K562 (cell line): ENCODE results near the gene SLC30A1. TPM values are rescaled to one million over a fixed set of nuclear protein-coding genes. Genes with fewer than 3 reads are reported as not detected.
A peak's percentile ranks its signal among the peaks of the same experiment; 100 is the strongest.

Experiments
- CBX8 ChIP-seq: fragments of 200-600 bp; sonication (generic); IDR thresholded peaks from 2 replicates; pipeline ENCODE4 v1.6.1; 2012; ENCODE audit warnings: borderline replicate concordance, mixed run types, low read depth, mild to moderate bottlenecking, moderate library complexity, mixed read lengths, low read length, control low read depth, inconsistent platforms; ENCODE audit not compliant: poor library complexity, severe bottlenecking; ENCODE audit errors: extremely low read depth
- CEBPB ChIP-seq: fragments of 450-650 bp; IDR thresholded peaks from 2 replicates; pipeline ENCODE4 v1.6.1; 2016; ENCODE audit warnings: missing genetic modification characterization, missing compliant biosample characterization
- FOXJ2 ChIP-seq: fragments of 200-800 bp; sonication (Bioruptor generic); IDR thresholded peaks from 2 replicates; pipeline ENCODE4 v1.6.1; 2016; ENCODE audit warnings: missing genetic modification characterization, missing compliant biosample characterization
- IRF2 ChIP-seq: sonication (generic); formaldehyde crosslinking; IDR thresholded peaks from 2 replicates; pipeline ENCODE4 v1.8.1; 2022; ENCODE audit warnings: mild to moderate bottlenecking, missing genetic modification reagents
- MEF2A ChIP-seq: IDR thresholded peaks from 2 replicates; pipeline ENCODE4 v1.6.1; 2011; ENCODE audit warnings: low read depth, mild to moderate bottlenecking, low read length, moderate library complexity; ENCODE audit not compliant: control insufficient read depth
- MIER1 ChIP-seq: fragments of 450-650 bp; IDR thresholded peaks from 2 replicates; pipeline ENCODE4 v1.6.1; 2016; ENCODE audit warnings: antibody characterized with exemption, mild to moderate bottlenecking, low read depth
- PRPF4 ChIP-seq: fragments of 200-400 bp; formaldehyde crosslinking; IDR thresholded peaks from one replicate; pipeline ENCODE4 v1.6.1; 2017; ENCODE audit warnings: low read length, low read depth, mild to moderate bottlenecking; ENCODE audit not compliant: insufficient read depth, poor library complexity, severe bottlenecking
- SRF ChIP-seq, 2 experiments: fragments of 250-450, 450-650 bp in 1 of 2; sonication (Bioruptor Pico) in 1 of 2; sonication (generic) in 1 of 2; formaldehyde crosslinking; IDR thresholded peaks; 2 replicates each; pipeline versions ENCODE4 v1.5.0 to v1.5.1; 2020 to 2022; ENCODE audit warnings: mild to moderate bottlenecking in 1 of 2, missing genetic modification reagents in 1 of 2
- STAG1 ChIP-seq: sonication (generic); formaldehyde crosslinking; IDR thresholded peaks from 2 replicates; pipeline ENCODE4 v1.5.0; 2020; ENCODE audit warnings: missing genetic modification reagents, borderline replicate concordance
- TAF7 ChIP-seq: fragments of 450-650 bp; IDR thresholded peaks from 2 replicates; pipeline ENCODE4 v1.6.1; 2016; ENCODE audit warnings: missing genetic modification characterization, missing compliant biosample characterization
- ZNF134 ChIP-seq: fragments of 250-450 bp; sonication (Bioruptor Pico); conservative IDR thresholded peaks from 2 replicates; pipeline ENCODE4 v1.4.0; 2020
- ZNF175 ChIP-seq: fragments of 200-800 bp; sonication (Bioruptor generic); IDR thresholded peaks from 2 replicates; pipeline ENCODE4 v1.6.1; 2016; ENCODE audit warnings: low read depth, mild to moderate bottlenecking, missing genetic modification characterization, missing compliant biosample characterization
- ZNF263 ChIP-seq: sonication (generic); formaldehyde crosslinking; IDR thresholded peaks from 2 replicates; pipeline ENCODE4 v1.8.0; 2022; ENCODE audit warnings: mild to moderate bottlenecking, missing genetic modification reagents, borderline replicate concordance
- ZNF324 ChIP-seq: fragments of 250-450 bp; sonication (Bioruptor Pico); IDR thresholded peaks from 2 replicates; pipeline ENCODE4 v1.4.0; 2020; ENCODE audit warnings: mild to moderate bottlenecking
- ZNF445 ChIP-seq: fragments of 250-450 bp; sonication (Bioruptor Pico); IDR thresholded peaks from 2 replicates; pipeline ENCODE4 v1.4.0; 2020; ENCODE audit warnings: low read depth, mild to moderate bottlenecking, moderate library complexity
- ZNF57 ChIP-seq: fragments of 450-650 bp; formaldehyde crosslinking; IDR thresholded peaks from 2 replicates; pipeline ENCODE4 v1.4.0; 2020; ENCODE audit warnings: mild to moderate bottlenecking, moderate library complexity
- ZNF584 ChIP-seq: fragments of 200-800 bp; sonication (Bioruptor generic); IDR thresholded peaks from 2 replicates; pipeline ENCODE4 v1.6.1; 2016; ENCODE audit warnings: low read depth, mild to moderate bottlenecking, missing genetic modification characterization, missing compliant biosample characterization
- ZNF699 ChIP-seq: fragments of 250-450 bp; sonication (Bioruptor Pico); IDR thresholded peaks from 2 replicates; pipeline ENCODE4 v1.8.0; 2021; ENCODE audit warnings: mild to moderate bottlenecking, moderate library complexity; ENCODE audit not compliant: insufficient replicate concordance
- polyA plus RNA-seq, 8 experiments: library from polyadenylated mRNA; depleted of rRNA in 4 of 8; stranded (reverse) in 5 of 8; unstranded in 3 of 8; fragments of >200 nt; fragmentation: Nextera tagmentation in 2 of 8; fragmentation: Illumina TruSeq in 1 of 8; extraction: Ambion mirVana in 2 of 8; extraction: Trizol in 1 of 8; gene quantifications; 2 replicates each; pipeline versions ENCODE4 v1.2.1 to v1.2.3, GENCODE V29; 2011 to 2014; ENCODE audit warnings: inconsistent platforms in 1 of 8, missing spikeins in 1 of 8
- total RNA-seq, 7 experiments: library from RNA; depleted of rRNA in 6 of 7; stranded (reverse); fragments of >200 nt in 6 of 7; fragmentation: Illumina TruSeq in 2 of 7; extraction: Trizol in 2 of 7; gene quantifications; 2 replicates each; pipeline versions ENCODE4 v1.2.1 to v1.2.3, GENCODE V29; 2011 to 2021; ENCODE audit warnings: low replicate concordance in 1 of 7
- TF ChIP-seq, protein P1 (sequence below): fragments of 450-650 bp; formaldehyde crosslinking; IDR thresholded peaks from 2 replicates; pipeline ENCODE4 v1.4.0; 2020; ENCODE audit warnings: mild to moderate bottlenecking, mixed read lengths
- TF ChIP-seq, protein P2 (sequence below): fragments of 250-450 bp; sonication (Bioruptor Pico); IDR thresholded peaks from 2 replicates; pipeline ENCODE4 v1.8.0; 2022; ENCODE audit warnings: inconsistent platforms, mild to moderate bottlenecking, moderate library complexity, borderline replicate concordance
- TF ChIP-seq, protein P3 (sequence below), 2 experiments: fragments of 450-650 bp; IDR thresholded peaks; 2 replicates each; pipeline ENCODE4 v1.6.1; 2016
- TF ChIP-seq, protein P4 (sequence below): fragments of 250-450 bp; sonication (Bioruptor Pico); IDR thresholded peaks from 2 replicates; pipeline ENCODE4 v1.8.0; 2021; ENCODE audit warnings: borderline replicate concordance, mild to moderate bottlenecking, moderate library complexity; ENCODE audit not compliant: poor library complexity, severe bottlenecking

Gene SLC30A1
- total and polyA plus RNA-seq, 9 of the 15 experiments (the other 6 are each of a cell fraction or from before 2014, with no cell fraction given), result 4.1 to 14.4 (median 6.6) TPM

DNA sequence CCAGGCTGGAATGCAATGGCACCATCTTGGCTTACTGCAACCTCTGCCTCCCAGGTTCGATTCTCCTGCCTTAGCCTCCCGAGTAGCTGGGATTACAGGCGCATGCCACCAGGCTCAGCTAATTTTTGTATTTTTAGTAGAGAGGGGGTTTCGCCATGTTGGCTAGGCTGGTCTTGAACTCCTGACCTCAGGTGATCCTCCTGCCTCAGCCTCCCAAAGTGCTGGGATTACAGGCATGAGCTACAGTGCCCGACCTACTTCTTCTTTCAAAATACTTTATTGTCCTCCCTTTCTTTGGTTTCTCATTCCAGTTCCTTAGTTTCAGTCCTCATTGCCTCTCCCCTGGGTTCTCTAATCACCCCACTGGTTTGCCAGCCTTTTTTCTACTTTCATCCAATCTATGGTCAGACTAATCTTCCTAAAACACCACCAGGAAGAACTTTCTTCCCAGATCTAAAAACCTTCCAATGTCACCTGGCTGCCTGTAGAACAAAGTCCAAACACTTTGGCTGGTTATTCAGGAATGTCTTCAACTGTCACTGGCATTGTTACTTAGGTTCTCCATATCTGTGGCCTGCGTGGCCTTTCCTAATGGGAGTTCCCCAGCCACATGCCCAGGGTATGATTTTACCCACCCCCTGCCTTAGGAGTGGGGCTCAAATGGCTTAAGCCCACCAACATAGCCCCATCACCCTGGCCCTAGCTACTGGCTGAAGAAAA is 29.0 kb upstream of the SLC30A1 start (continued):
- TF ChIP-seq, protein P1, sequence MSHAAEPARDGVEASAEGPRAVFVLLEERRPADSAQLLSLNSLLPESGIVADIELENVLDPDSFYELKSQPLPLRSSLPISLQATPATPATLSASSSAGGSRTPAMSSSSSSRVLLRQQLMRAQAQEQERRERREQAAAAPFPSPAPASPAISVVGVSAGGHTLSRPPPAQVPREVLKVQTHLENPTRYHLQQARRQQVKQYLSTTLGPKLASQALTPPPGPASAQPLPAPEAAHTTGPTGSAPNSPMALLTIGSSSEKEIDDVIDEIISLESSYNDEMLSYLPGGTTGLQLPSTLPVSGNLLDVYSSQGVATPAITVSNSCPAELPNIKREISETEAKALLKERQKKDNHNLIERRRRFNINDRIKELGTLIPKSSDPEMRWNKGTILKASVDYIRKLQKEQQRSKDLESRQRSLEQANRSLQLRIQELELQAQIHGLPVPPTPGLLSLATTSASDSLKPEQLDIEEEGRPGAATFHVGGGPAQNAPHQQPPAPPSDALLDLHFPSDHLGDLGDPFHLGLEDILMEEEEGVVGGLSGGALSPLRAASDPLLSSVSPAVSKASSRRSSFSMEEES (CRISPR knock-in tag), result no peak
- TF ChIP-seq TAF7 (tag) (0 out of 2 replicates have a peak, but pooled peaks have one; percentile 6), SRF (CRISPR knock-in tag; IDR thresholded peaks at IDR 0.05) (no peak), ZNF584 (no peak), MIER1 (no peak), CEBPB (tag) (0 out of 2 replicates have a peak, but pooled peaks have one; percentile 18), MEF2A (no peak), CBX8 (no peak), ZNF324 (CRISPR knock-in tag) (no peak), ZNF175 (CRISPR knock-in tag) (no peak), ZNF263 (CRISPR knock-in tag) (no peak), IRF2 (no peak), ZNF699 (CRISPR knock-in tag) (no peak), ZNF445 (CRISPR knock-in tag) (no peak), ZNF134 (CRISPR knock-in tag) (no peak), STAG1 (CRISPR knock-in tag) (no peak), FOXJ2 (no peak), PRPF4 (no peak), ZNF57 (CRISPR knock-in tag) (no peak)
- TF ChIP-seq, protein P2, sequence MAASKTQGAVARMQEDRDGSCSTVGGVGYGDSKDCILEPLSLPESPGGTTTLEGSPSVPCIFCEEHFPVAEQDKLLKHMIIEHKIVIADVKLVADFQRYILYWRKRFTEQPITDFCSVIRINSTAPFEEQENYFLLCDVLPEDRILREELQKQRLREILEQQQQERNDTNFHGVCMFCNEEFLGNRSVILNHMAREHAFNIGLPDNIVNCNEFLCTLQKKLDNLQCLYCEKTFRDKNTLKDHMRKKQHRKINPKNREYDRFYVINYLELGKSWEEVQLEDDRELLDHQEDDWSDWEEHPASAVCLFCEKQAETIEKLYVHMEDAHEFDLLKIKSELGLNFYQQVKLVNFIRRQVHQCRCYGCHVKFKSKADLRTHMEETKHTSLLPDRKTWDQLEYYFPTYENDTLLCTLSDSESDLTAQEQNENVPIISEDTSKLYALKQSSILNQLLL (CRISPR knock-in tag), result no peak
- TF ChIP-seq, protein P3, sequence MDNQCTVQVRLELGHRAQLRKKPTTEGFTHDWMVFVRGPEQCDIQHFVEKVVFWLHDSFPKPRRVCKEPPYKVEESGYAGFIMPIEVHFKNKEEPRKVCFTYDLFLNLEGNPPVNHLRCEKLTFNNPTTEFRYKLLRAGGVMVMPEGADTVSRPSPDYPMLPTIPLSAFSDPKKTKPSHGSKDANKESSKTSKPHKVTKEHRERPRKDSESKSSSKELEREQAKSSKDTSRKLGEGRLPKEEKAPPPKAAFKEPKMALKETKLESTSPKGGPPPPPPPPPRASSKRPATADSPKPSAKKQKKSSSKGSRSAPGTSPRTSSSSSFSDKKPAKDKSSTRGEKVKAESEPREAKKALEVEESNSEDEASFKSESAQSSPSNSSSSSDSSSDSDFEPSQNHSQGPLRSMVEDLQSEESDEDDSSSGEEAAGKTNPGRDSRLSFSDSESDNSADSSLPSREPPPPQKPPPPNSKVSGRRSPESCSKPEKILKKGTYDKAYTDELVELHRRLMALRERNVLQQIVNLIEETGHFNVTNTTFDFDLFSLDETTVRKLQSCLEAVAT (IDR thresholded peaks at IDR 0.05), result 0 out of 4 replicates have a peak, but pooled peaks of 1 of the 2 experiments have one; percentile 6
- TF ChIP-seq, protein P4, sequence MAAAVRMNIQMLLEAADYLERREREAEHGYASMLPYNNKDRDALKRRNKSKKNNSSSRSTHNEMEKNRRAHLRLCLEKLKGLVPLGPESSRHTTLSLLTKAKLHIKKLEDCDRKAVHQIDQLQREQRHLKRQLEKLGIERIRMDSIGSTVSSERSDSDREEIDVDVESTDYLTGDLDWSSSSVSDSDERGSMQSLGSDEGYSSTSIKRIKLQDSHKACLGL, result no peak
